IMR-90 (cell line): Measurements from ENCODE around the gene RAC3.

Experiments
- CEBPB ChIP-seq: IDR thresholded peaks from 2 replicates; pipeline ENCODE4 v1.6.1; 2012; ENCODE audit warnings: low read depth, low read length, improper control_type of control experiment
- CTCF ChIP-seq: conservative IDR thresholded peaks from 2 replicates; pipeline ENCODE4 v1.5.1; 2012; ENCODE audit warnings: mild to moderate bottlenecking, low read depth, low read length, improper control_type of control experiment
- FOS ChIP-seq: fragments of 150-350 bp; IDR thresholded peaks from 2 replicates; pipeline ENCODE4 v1.6.1; 2016; ENCODE audit warnings: low read depth, low read length
- POLR2A ChIP-seq: IDR thresholded peaks from 2 replicates; pipeline ENCODE4 v1.6.1; 2012; ENCODE audit warnings: mild to moderate bottlenecking, low read depth, low read length
- RFX5 ChIP-seq: IDR thresholded peaks from 2 replicates; pipeline ENCODE4 v1.8.0; 2012; ENCODE audit warnings: low read depth, mild to moderate bottlenecking, low read length, moderate library complexity
- TF ChIP-seq, protein P1 (sequence below): fragments of 150-350 bp; IDR thresholded peaks from 2 replicates; pipeline ENCODE4 v1.6.1; 2017; ENCODE audit warnings: mild to moderate bottlenecking, antibody characterized with exemption, low read length, low read depth

- TF ChIP-seq POLR2A = no peak
- no peak for TF ChIP-seq CEBPB
- TF ChIP-seq RFX5 = no peak
- TF ChIP-seq CTCF = no peak
- TF ChIP-seq, protein P1, sequence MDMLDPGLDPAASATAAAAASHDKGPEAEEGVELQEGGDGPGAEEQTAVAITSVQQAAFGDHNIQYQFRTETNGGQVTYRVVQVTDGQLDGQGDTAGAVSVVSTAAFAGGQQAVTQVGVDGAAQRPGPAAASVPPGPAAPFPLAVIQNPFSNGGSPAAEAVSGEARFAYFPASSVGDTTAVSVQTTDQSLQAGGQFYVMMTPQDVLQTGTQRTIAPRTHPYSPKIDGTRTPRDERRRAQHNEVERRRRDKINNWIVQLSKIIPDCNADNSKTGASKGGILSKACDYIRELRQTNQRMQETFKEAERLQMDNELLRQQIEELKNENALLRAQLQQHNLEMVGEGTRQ = no peak
- no peak for TF ChIP-seq FOS
Observed at GRCh38 chr17:82013341-82013740, 18.1 kb upstream of the RAC3 start.
